Iris pigment epithelial cell (primary cell): Measurements from ENCODE around the gene FAM171A2.
"Not testable (repeated sequence)": the region's sequence is repeated elsewhere in the genome, so short reads cannot be mapped to it uniquely, and the experiment has no call there.

Experiments
- DNase-seq: peaks from one replicate; pipeline ENCODE4 v3.0.0-alpha.2; 2011; ENCODE audit warnings: low read depth

The FAM171A2 gene

GRCh38 chr17:44347206-44348055 lies 16.2 kb downstream of the FAM171A2 start:
- not testable (repeated sequence) for DNase-seq

GRCh38 chr17:44346064-44346844 lies 17.4 kb downstream of the FAM171A2 start:
- DNase-seq, result no peak

GRCh38 chr17:44345454-44346026 lies 18.1 kb downstream of the FAM171A2 start:
- peak; percentile 55 for DNase-seq

GRCh38 chr17:44344939-44345453 lies 18.7 kb downstream of the FAM171A2 start, which contains the start of gene GRN:
GRN (plus strand) TSS chr17:44345302; CDS start chr17:44349165, 3,863 bp downstream.
- DNase-seq, result peak; percentile 99

DNA sequence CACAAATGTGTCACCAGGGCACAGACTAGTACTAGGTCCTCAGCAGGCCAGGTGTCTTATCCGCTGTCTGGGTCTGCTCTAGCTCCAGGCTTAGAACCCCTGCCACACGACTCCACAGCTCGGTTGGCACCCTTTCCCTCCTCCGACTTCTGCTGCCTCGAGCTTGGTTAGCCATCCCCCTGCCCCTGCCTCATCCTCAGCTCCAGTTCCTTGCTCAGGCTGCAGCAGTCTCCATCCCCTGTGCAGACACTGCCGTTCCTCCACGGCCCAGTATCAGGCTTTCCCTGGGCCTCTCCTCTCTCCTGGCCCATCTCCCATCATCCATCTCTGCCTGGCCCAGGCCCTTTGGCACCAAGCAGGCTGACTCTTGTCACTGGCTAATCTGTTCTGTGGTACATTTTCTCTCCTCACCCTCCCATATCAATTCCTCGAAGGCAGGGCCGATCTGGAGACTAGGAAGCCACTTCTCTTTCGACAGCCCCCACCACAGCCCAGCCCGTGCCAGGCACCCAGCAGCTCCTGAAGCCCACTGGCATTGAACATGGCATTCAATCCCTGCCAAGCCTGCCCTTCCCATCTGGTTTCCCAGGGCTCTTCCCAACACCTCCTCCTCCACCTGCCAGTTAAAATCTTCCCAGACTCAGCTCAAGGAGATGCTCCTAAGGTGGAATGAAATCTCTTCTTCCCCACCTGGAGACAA lies 20.0 kb downstream of the FAM171A2 start:
- no peak for DNase-seq

- DNase-seq, result not testable (repeated sequence)
Measured at GRCh38 chr17:44340553-44340952, 23.1 kb downstream of the FAM171A2 start.

DNA sequence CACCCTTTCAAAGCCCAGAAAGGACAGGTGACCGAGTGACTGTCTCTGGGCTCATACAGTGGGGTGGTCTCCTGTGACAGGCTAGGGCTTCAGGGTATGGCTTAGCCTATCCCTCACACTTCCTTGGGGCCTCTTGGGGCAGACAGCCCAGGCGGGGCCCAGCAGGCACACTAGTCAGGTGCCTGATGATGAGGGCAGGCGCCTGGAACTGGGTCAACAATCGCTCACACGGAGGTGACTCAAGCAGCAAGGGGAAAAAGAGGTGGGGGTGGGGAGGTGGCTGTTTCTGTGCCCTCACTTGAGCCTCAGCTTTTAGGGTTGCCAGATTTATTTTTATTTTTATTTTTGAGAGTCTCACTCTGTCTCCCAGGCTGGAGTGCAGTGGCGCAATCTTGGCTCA lies 25.0 kb downstream of the FAM171A2 start:
- DNase-seq, result peak; percentile 26

DNA sequence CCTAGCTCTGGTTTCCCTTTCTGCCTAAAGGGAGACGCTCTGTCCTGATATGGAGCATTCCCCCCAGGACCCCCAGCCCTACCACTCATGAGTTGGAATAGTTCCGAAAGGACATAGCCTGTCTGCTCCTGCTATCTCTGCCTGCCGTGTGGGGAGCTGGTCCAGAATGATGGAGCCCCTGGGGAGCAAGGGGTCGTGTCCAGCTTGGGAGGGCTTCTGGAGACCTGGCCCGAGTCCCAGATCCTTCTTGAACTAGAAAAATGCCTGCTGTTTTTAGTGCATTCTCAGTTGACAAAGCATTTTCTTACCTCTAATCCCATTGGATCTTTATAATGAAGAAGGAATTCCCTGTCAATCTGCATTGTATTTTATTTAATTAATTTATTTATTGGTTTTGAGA lies 27.7 kb downstream of the FAM171A2 start:
- no peak for DNase-seq

- no peak for DNase-seq
Measured at GRCh38 chr17:44335564-44335963, 28.1 kb downstream of the FAM171A2 start.

DNA sequence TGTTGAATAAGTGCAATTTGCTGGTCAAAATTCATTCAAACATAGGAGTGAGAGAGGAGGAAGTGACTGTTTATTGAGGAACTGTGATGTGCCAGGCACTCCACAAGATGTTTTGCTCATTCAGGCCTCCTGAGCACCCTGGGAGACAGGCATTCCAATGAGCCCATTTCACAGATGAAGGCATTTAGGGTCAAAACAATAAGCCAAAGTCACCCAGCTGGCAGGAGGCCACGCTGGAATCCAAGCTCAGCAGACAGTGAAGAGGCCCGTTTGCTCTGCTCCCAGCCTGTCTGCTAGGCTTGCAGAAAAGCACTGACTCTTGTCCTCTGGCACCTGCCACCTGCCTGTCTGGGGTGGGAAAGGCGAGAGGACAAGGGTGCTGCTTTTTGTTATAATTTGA lies 28.9 kb downstream of the FAM171A2 start:
- peak; percentile 39 for DNase-seq

DNA sequence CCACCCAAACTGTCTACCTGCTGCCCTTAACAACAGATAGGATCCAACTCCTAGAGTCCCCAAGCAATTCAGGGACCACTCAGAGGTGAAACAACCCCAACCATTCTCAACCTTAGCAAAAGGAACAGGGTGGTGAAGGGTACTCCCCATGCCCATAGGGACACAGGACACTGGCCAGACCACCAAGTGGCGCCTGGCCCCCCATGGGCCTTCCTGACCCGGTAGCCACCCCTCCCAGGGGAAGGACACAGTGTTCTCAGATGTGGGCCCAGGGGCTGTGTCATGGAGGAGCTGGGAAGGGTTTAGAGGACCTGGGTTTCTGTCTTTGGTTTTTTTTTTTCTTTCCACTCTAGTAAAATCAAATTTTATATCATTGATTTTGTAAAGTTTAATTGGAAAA lies 29.3 kb downstream of the FAM171A2 start:
- no peak for DNase-seq

DNA sequence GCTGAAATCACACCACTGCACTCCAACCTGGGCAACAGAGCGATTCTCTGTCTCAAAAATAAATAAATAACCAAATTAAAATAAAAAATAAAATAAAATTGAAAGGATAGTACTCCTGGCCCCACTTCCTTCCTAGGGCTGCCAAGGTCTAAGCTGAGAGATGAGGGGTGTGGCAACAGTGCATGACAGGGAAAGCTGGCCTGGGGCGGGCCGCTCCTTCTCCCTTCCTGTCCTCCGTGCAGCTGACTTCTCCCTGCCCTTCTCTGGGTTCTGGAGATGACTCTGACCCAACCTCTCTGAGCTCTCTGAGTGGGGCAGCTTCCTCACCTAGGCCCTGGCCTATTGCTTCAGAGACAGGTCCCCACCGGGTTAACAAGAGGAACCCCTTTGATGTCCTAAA lies 30.3 kb downstream of the FAM171A2 start:
- no peak for DNase-seq

GRCh38 chr17:44331249-44331760 lies 32.3 kb downstream of the FAM171A2 start:
- DNase-seq, result peak; percentile 53

DNA sequence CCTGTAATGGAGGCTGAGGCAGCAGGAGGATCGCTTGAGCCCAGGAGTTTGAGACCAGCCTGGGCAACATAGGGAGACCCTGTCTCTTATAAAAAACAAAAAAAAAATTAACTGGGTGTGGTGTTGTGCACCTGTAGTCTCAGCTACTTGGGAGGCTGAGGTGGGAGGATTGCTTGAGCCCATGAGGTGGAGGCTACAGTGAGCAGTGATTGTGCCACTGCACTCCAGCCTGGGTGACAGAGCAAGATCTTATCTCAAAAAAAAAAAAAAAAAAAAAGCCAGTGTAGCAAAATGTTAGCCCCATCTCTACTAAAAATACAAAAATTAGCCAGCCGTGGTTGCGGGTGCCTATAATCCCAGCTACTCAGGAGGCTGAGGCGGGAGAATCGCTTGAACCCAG lies 33.4 kb downstream of the FAM171A2 start:
- DNase-seq, result not testable (repeated sequence)

- DNase-seq, result not testable (repeated sequence)
Measured at GRCh38 chr17:44329516-44329915, 34.1 kb downstream of the FAM171A2 start.

DNA sequence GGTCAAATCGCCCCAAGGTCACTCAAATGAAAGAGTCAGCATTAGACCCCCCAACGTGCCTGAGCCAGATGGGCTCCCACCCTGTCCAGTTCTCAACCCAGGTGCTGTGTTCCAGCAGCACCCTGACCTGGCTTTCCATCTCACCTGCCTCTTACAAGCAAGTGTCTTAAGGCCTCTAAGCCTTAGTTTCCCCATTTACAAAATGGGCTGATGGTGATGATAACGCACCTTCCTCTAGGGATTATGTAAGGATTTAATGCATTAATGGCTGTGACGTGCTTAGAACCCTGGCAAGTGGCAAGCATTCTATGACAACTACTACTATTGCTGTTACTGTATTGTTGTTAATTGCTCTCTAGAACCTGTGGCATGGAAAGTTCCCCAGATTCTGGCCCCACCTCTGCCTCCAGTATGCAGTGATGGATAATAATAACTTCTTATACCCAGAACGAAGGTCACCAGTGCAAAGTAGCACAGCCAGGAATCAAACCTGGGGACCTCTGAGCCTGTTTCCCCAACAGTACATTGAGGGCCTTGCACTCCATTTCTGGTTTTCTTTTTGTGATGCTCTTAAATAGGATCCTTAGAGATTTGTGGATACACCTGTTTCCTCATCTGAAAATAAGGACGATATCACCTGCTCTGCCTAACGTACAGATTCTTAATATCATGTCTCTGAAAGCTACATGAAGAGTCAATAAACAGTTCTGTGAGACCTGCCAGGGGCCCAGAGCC lies 35.8 kb downstream of the FAM171A2 start:
- DNase-seq, result no peak

GRCh38 chr17:44326861-44327444 lies 36.7 kb downstream of the FAM171A2 start:
- peak; percentile 98 for DNase-seq

- peak; percentile 95 for DNase-seq
Measured at GRCh38 chr17:44324571-44325275, 38.9 kb downstream of the FAM171A2 start, which contains the start of gene SLC25A39. SLC25A39 (minus strand) TSS chr17:44324823; CDS start chr17:44323562, 1,261 bp downstream.

DNA sequence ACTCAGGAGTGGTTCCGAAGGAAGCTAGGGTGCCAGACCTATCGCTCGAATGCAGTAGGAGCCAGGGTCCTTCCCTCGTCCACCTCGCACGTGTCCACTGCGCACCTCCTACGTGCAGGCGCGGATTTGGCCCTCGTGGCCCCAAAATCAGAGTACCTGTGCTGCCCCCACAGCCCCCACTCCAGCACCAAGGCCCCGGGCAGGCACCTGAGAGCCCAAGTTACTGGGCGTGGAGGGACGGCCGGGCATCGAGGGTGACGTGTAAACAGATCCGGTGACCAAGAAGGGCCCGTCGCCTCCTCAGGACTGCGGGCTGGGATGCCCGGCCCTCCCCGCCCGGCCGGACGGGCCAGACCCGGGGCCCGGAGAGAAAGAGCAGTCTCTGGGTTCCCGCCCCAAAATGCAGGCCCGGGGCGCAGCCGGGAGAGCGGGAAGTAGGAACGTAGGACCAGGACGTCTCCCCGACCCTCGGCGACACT lies 39.5 kb downstream of the FAM171A2 start:
- DNase-seq, result no peak
